ENCODE measurements around the gene SETD9. TPM values are rescaled to one million over a fixed set of nuclear protein-coding genes. Genes with fewer than 3 reads are reported as not detected.

The SETD9 gene, protein sequence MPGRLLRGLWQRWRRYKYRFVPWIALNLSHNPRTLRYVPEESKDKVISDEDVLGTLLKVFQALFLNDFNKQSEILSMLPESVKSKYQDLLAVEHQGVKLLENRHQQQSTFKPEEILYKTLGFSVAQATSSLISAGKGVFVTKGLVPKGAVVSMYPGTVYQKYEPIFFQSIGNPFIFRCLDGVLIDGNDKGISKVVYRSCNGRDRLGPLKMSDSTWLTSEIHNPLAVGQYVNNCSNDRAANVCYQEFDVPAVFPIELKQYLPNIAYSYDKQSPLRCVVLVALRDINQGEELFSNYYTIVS
- total RNA-seq = 1 to 10 TPM; 7.0 to 8.9 TPM

DNA sequence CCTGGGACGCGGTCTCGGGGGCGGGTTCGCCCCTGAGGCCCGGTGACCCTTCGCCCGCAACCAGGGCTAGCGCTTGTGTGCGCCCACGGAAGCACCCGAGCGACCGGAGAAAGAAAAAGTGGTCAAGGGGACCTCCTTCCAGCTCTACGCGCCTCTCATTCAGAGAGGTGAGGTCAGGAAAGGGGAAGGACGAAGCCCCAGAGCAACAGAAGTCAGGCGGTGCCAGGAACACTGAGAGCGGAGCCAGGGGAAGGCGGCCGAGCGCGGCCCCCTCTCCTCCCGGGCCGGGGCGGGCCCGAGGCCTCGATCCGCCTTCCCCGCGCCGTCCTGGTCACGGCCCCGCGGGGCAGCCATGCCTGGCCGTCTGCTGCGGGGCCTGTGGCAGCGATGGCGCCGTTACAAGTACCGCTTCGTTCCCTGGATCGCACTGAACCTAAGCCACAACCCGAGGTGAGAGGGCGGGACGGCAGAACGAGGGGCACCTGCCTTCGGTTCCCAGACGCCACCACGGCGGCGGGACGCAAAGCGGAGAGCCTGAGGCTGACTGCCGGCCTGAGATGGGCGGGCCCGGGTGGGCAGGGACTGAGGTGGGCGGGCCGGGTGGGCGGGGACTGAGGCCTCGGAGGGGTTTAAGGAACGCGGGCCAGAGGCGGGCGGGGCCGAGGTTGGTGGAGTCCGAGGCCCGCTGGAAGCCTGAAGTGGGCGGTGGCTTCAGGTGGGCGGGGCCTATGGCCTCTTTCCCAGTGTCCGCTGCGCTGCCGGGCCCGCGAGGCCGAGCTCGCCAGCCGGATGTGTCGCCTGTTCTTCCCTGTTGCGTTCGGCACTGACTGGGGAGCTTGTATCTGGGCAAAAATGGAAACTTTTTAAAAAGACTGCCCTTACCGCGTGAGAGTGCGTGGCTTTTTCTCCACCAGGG is at the start of gene SETD9:
Gene SETD9 (plus strand): TSS at position 303 of the 916 bp plus-strand sequence. CDS start 50 bp downstream, at position 353.
- Mint-ChIP-seq H3K27me3 (peaks cover 9% of the 10 kb centered on the region), H3K27ac (peak within 1 kb of the TSS; percentile 88), H3K4me1 (peaks cover 18% of the 10 kb centered on the region), H3K4me3 (peak within 1 kb of the TSS; percentile 96), H3K36me3 (peaks cover 6% of the 10 kb centered on the region), H3K9me3 (no peaks in the 10 kb centered on the region)
- POLR2A ChIA-PET = interaction anchor here (0.6 to 2.9 kb wide), 5 partner anchors 11 to 264 kb away, joined by 4 to 15 read pairs (median 6); partner anchors contain the start of gene GPBP1
- ATAC-seq (ENCODE audit: low read depth) (peak; percentile 80), DNase-seq (peak; percentile 94)

DNA sequence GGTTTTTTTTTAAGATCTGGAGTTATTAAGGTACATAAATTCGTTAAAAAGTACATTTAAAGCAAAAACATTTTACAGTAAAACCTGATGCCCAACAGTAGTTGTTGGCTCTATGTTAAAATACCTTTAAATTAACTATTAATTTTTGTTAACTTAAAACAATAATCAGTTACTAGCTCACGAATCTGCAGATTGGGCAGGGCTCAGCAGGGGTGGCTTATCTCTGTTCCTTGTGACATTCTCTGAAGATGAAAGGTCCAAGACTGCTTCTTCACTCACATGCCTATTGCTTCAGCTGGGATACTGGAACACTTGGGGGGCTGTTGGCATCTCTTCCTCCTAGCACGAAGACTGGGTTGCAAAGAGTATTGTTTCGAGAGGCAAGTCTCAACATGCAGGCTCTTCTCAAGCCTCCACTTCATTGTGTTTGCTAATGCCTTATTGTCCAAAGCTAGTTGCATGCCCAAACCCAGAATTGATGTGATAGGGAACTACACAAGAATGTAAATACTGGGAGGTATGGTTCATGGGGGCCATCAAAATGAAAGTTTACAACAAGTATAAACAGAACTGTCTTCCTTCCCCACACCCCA is 47.4 kb upstream of the SETD9 start:
- Mint-ChIP-seq H3K4me3 (no peak overlapping the region), H3K27me3 (no peaks in the 10 kb centered on the region), H3K36me3 (peaks cover 30% of the 10 kb centered on the region), H3K4me1 (no peaks in the 10 kb centered on the region), H3K9me3 (no peaks in the 10 kb centered on the region), H3K27ac (no peak overlapping the region)
- POLR2A ChIA-PET = no interaction called here
- DNase-seq (no peak), ATAC-seq (ENCODE audit: low read depth) (no peak)

DNA sequence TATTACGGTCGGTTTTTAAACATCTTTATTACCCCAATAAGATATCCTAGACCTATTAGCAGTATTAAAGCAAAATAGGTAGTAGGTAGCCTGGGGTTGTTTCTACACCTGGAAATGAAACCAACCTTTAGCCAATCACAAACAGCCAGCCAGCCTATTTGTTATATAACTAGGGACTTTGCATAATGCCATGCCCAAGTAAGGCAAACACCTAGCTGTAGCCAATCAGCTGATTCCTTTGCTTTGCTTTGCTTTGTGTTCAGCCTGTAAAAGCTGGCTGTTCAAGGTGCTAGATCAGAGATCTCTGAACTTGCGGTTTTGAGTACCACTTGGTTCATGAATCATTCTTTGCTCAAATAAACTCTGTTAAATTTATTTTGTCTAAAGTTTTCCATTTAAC is 46.5 kb upstream of the SETD9 start:
- Mint-ChIP-seq H3K27me3 (no peaks in the 10 kb centered on the region), H3K4me1 (no peaks in the 10 kb centered on the region), H3K36me3 (peaks cover 30% of the 10 kb centered on the region), H3K9me3 (no peaks in the 10 kb centered on the region), H3K27ac (no peak overlapping the region), H3K4me3 (no peak overlapping the region)
- DNase-seq = no peak
- no peak for ATAC-seq (ENCODE audit: low read depth)
- POLR2A ChIA-PET = no interaction called here

DNA sequence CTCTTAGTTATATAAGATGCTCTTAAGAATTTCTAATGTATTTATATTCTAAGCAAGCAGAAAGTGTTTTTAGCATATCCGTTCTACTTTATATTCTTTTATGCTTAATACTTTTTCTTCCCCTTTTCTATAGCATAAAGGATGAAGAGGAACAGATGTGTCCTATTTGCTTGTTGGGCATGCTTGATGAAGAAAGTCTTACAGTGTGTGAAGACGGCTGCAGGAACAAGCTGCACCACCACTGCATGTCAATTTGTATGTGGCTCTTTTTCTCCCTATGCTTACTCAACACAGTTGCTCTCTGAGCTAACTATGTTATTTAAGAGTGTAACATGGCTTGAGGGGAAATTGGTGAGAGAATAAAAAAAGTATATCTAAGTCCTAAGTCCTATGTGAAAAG is 37.6 kb upstream of the SETD9 start:
- ATAC-seq (ENCODE audit: low read depth) (no peak), DNase-seq (no peak)
- no peaks in the 10 kb centered on the region for H3K4me1 Mint-ChIP-seq
- POLR2A ChIA-PET = no interaction called here
- no peak overlapping the region for H3K4me3 Mint-ChIP-seq
- H3K27me3 Mint-ChIP-seq = no peaks in the 10 kb centered on the region
- no peak overlapping the region for H3K27ac Mint-ChIP-seq
- peaks cover 33% of the 10 kb centered on the region for H3K36me3 Mint-ChIP-seq
- H3K9me3 Mint-ChIP-seq = no peaks in the 10 kb centered on the region

DNA sequence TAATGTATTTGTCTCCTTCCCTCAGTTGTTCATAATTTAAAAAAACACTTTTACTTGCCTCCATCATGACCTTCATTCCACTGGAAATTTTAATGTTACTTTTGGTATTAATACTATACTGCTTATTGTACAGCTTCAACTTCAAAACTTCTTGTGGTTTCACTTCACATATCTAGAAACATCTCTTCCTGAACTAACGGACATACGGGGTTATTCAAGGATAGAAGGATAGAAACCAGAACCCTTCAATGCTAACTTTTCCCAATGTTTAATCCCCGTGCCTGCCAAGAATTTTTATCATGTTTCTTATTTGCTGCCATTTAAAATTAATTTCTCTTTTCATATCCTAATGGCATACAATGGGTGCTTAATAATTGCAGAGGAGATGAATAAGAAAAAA is 36.3 kb upstream of the SETD9 start:
- Mint-ChIP-seq H3K4me1 (no peaks in the 10 kb centered on the region), H3K27me3 (no peaks in the 10 kb centered on the region), H3K36me3 (peaks cover 35% of the 10 kb centered on the region), H3K4me3 (no peak overlapping the region), H3K27ac (no peak overlapping the region), H3K9me3 (no peaks in the 10 kb centered on the region)
- no peak for ATAC-seq (ENCODE audit: low read depth)
- no peak for DNase-seq
- POLR2A ChIA-PET = interaction anchor here (0.6 kb wide), 1 partner anchor 718 kb away, joined by 3 read pairs; no protein-coding TSS in a partner anchor

DNA sequence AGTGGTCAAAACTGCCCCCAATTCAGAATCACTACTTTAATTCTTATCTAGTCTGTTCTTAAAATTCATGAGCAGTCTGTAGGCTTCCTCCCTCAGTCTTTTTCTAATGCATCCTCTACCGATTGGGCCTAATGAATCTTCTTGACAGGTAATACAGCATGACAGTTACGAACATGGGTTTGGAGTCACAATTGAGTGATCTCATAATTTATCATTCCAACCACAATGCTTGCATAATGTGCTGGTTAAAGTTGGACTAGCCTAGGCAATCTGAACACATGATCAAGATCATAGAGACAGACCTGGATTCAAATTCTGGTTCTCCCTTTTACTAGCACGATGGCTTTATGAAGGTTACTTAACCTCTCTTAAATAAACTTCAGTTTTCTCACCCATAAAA is 33.1 kb upstream of the SETD9 start:
- ATAC-seq (ENCODE audit: low read depth) (no peak), DNase-seq (no peak)
- Mint-ChIP-seq H3K27me3 (no peaks in the 10 kb centered on the region), H3K27ac (no peak overlapping the region), H3K36me3 (peaks cover 42% of the 10 kb centered on the region), H3K9me3 (no peaks in the 10 kb centered on the region), H3K4me1 (no peaks in the 10 kb centered on the region), H3K4me3 (no peak overlapping the region)
- POLR2A ChIA-PET = no interaction called here

DNA sequence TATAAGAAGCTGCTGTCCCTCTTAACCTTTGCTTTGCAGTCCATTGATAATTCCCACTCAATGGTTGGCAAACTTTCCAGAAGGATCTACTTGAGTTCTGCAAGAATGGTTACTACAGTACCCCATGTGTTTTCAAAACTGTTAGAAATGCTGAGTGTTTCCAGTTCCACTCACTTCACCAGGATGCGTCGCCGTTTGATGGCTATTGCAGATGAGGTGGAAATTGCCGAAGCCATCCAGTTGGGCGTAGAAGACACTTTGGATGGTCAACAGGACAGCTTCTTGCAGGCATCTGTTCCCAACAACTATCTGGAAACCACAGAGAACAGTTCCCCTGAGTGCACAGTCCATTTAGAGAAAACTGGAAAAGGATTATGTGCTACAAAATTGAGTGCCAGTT is 27.8 kb upstream of the SETD9 start:
- Mint-ChIP-seq H3K4me3 (no peak overlapping the region), H3K36me3 (peaks cover 49% of the 10 kb centered on the region), H3K27ac (no peak overlapping the region), H3K27me3 (no peaks in the 10 kb centered on the region), H3K4me1 (peaks cover 3% of the 10 kb centered on the region), H3K9me3 (no peaks in the 10 kb centered on the region)
- DNase-seq (no peak), ATAC-seq (ENCODE audit: low read depth) (no peak)
- POLR2A ChIA-PET = no interaction called here

DNA sequence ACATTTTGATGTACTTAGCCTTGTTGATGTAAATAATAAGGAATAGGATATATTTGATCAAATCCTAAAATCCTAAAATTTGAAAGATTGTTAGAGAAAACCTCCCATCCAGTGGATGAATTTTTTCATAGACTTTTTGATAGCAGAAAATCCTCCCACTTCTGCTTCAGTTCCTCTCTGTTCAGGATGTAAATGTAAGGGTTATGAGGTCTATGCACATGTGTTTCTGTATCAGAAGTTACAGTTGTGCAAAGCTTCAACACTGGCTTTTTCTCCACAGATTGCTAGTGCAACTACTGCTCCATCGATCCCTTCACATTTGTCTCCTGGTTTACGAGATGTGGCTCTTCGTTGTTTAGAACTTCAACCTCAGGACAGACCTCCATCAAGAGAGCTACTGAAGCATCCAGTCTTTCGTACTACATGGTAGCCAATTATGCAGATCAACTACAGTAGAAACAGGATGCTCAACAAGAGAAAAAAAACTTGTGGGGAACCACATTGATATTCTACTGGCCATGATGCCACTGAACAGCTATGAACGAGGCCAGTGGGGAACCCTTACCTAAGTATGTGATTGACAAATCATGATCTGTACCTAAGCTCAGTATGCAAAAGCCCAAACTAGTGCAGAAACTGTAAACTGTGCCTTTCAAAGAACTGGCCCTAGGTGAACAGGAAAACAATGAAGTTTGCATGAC is 16.0 kb upstream of the SETD9 start:
- POLR2A ChIA-PET = no interaction called here
- no peak overlapping the region for H3K4me3 Mint-ChIP-seq
- no peaks in the 10 kb centered on the region for H3K27me3 Mint-ChIP-seq
- peak overlapping the region; percentile 4 for H3K27ac Mint-ChIP-seq
- ATAC-seq (ENCODE audit: low read depth) (peak; percentile 61), DNase-seq (no peak)
- no peaks in the 10 kb centered on the region for H3K9me3 Mint-ChIP-seq
- H3K36me3 Mint-ChIP-seq = peaks cover 59% of the 10 kb centered on the region
- H3K4me1 Mint-ChIP-seq = peaks cover 5% of the 10 kb centered on the region

DNA sequence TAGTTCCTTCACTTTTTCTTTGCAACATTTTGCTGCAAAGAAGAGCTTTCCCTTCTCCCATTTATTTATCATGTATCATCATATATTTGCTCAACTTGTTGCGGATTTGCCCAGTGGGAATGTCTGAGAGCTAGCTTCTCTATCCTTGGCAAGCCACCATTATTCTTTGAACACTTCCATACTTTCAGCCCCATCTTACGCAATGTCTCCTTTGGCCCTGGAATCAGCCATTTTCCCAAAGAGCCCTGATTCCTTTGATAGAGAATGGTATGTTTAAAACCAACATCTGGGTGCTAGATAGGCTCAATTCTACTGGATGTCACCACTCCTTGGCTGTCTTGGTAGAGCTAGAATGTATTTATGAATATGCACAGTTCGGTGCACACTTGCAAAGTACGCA is 12.6 kb upstream of the SETD9 start:
- H3K27ac Mint-ChIP-seq = no peak overlapping the region

DNA sequence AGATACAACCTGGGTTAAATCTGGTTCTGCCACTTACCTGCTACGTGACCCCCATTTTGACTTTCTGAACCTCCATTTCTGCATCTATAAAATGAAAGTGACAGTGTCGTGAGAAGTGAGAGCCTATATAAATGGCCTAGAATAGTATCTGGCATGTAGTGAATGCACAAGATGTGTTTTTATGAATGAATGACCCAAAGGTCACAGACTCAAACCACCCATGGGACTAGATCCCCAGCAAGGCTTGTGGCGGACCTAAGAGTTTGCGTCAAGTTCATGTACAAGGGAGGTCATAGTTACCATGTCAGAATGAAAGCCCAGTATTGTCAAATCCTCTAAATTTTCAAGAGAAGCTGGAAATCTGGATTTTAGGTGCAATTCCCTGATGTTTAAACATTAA is 11.2 kb upstream of the SETD9 start:
- peaks cover 3% of the 10 kb centered on the region for H3K4me1 Mint-ChIP-seq
- no peak for ATAC-seq (ENCODE audit: low read depth)
- H3K27me3 Mint-ChIP-seq = no peaks in the 10 kb centered on the region
- no peak for DNase-seq
- H3K9me3 Mint-ChIP-seq = no peaks in the 10 kb centered on the region
- no peak overlapping the region for H3K4me3 Mint-ChIP-seq
- H3K36me3 Mint-ChIP-seq = peaks cover 23% of the 10 kb centered on the region
- H3K27ac Mint-ChIP-seq = no peak overlapping the region
- POLR2A ChIA-PET = no interaction called here

More for the DNA sequence above, 12.6 kb upstream of the SETD9 start:
- H3K27me3 Mint-ChIP-seq = no peaks in the 10 kb centered on the region
- peaks cover 32% of the 10 kb centered on the region for H3K36me3 Mint-ChIP-seq
- DNase-seq = no peak
- no peaks in the 10 kb centered on the region for H3K9me3 Mint-ChIP-seq
- H3K4me3 Mint-ChIP-seq = no peak overlapping the region
- H3K4me1 Mint-ChIP-seq = peaks cover 5% of the 10 kb centered on the region
- ATAC-seq (ENCODE audit: low read depth) = no peak
- POLR2A ChIA-PET = no interaction called here

DNA sequence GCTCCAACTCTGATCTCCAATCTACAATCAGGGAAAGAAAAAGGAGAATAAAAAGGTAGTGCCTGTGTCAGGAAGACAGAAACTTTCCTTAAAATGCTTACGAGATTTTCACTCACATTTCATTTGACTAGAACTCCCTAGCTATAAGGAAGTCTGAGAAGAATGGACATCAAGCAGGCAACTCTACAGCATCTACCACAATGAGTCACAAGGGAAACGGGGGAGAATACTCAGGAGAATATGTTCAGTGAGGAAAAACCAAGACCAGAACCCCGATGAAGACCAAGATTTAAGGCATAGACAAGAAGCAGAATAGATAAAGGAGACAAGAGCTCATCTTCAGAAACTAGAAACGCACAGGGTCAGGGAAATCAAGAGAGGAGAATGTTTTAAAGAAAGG is 9.0 kb upstream of the SETD9 start:
- Mint-ChIP-seq H3K27ac (no peak overlapping the region), H3K4me3 (no peak overlapping the region), H3K36me3 (peaks cover 10% of the 10 kb centered on the region), H3K9me3 (no peaks in the 10 kb centered on the region), H3K27me3 (peaks cover 8% of the 10 kb centered on the region), H3K4me1 (no peaks in the 10 kb centered on the region)
- ATAC-seq (ENCODE audit: low read depth) (no peak), DNase-seq (no peak)
- POLR2A ChIA-PET = no interaction called here

DNA sequence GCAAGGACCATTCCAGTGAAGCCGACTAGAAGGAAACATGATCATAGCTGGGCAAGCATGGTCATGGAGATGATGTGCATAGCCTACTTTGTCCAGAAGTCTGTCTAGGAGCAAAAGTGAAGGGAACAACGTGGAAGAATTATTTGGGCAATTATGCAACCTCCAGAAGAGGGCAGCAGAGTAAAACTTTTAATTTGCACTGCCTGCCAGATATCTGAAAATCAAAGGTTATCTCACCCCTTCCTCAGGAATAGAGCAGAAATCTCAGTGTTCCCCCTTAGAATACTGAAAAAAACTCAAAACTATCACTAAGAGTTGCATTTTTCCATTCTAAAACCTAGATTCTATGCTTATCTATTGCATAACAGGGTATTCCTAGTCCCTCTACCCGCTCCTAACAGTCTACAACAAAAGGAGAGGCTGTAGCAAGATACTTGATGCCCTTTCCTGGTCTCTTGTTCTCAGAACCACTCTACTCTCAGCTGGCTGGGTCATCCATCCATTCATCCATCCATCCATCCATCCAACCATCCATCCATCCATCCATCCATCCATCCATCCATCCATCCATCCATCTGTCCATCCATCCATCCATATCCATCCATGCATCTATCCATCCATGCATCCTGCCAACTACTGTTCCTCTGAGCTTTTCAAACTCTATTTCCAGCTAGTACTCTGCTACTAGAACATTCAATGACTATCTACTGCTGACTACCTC is 8.4 kb upstream of the SETD9 start:
- Mint-ChIP-seq H3K27me3 (peaks cover 8% of the 10 kb centered on the region), H3K36me3 (peaks cover 8% of the 10 kb centered on the region), H3K27ac (no peak overlapping the region), H3K4me1 (no peaks in the 10 kb centered on the region), H3K9me3 (no peaks in the 10 kb centered on the region), H3K4me3 (no peak overlapping the region)
- DNase-seq = no peak
- POLR2A ChIA-PET = no interaction called here
- peak; percentile 42 for ATAC-seq (ENCODE audit: low read depth)

DNA sequence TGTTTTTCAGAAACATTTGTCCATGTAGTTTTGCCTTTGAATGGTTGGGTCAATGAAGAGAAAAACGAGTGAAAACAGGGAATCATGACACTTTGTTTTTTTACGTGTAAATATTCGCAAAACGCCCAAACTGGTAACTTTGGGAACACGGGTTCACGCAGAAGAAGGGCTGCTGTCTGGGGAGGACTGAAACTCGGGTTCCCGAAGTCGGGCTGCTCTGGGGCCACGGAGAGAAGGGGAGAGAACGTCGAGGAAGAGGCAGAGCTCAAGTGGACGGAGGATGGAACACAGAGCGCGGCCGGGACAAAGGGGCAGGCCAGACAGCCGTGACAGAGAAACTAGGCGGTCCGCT is 478 bp upstream of the SETD9 start:
- peak overlapping the region; percentile 88 for H3K27ac Mint-ChIP-seq
- peaks cover 18% of the 10 kb centered on the region for H3K4me1 Mint-ChIP-seq
- H3K9me3 Mint-ChIP-seq = no peaks in the 10 kb centered on the region
- POLR2A ChIA-PET = interaction anchor here (0.6 to 2.9 kb wide), 2 partner anchors 214 to 264 kb away, joined by 4 to 15 read pairs; partner anchors contain the start of gene GPBP1
- H3K4me3 Mint-ChIP-seq = peak overlapping the region; percentile 96
- DNase-seq = no peak
- H3K27me3 Mint-ChIP-seq = peaks cover 13% of the 10 kb centered on the region
- H3K36me3 Mint-ChIP-seq = peaks cover 6% of the 10 kb centered on the region
- peak; percentile 15 for ATAC-seq (ENCODE audit: low read depth)

All from activated naive CD8-positive, alpha-beta T cell treated with anti-CD3 and anti-CD28 coated beads, Interleukin-2, amount 10 ng/mL, durations not matched to agents 7 days and 5 days (primary cell).